Measurements from ENCODE around the gene GOLM1.

- TF ChIP-seq CTCF (conservative IDR thresholded peaks at IDR 0.05; ENCODE audit: low read depth, low read length) (no peak), POLR2A (IDR thresholded peaks at IDR 0.05; ENCODE audit: low read depth, low read length) (no peak), RAD21 (IDR thresholded peaks at IDR 0.05; ENCODE audit: low read length) (no peak), MAFK (IDR thresholded peaks at IDR 0.05; ENCODE audit: low read depth, low read length) (no peak)
These were observed 1.7 kb downstream of the GOLM1 start for GRCh38 chr9:86097510-86098224.

All from IMR-90 (cell line).